HG03108 (cell line): ENCODE results near the gene C11orf58.

Experiments
- ATAC-seq: cut with Tn5 transposase; IDR thresholded peaks from one replicate; pipeline ENCODE4 v1.9.1; 2021; ENCODE audit warnings: moderate library complexity; ENCODE audit not compliant: unreplicated experiment

Gene C11orf58

GRCh38 chr11:16767137-16767536, 28.7 kb downstream of the C11orf58 start:
- no peak for ATAC-seq

- no peak for ATAC-seq
Measured at GRCh38 chr11:16767957-16768356, 29.5 kb downstream of the C11orf58 start.

DNA sequence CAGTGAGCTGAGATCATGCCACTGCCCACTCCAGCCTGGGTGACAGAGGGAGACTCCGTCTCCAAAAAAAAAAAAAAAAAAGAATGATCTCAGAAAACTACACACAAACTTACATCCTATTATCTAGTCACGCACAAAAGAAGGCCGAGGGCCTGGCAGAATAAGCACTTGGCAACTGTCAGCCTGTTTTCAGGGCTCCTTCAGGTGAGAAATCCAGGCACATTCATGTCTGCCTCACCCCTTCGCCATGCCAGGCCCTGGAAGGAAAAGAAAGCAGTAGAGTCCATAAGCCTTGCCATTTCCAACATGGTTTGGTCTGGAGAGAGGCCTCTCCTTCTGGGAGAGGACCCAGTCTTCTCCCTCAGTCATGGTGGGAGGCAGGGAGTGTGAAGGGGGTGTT, 30.9 kb downstream of the C11orf58 start:
- no peak for ATAC-seq

- ATAC-seq: no peak
Measured at GRCh38 chr11:16770016-16770415, 31.6 kb downstream of the C11orf58 start.

DNA sequence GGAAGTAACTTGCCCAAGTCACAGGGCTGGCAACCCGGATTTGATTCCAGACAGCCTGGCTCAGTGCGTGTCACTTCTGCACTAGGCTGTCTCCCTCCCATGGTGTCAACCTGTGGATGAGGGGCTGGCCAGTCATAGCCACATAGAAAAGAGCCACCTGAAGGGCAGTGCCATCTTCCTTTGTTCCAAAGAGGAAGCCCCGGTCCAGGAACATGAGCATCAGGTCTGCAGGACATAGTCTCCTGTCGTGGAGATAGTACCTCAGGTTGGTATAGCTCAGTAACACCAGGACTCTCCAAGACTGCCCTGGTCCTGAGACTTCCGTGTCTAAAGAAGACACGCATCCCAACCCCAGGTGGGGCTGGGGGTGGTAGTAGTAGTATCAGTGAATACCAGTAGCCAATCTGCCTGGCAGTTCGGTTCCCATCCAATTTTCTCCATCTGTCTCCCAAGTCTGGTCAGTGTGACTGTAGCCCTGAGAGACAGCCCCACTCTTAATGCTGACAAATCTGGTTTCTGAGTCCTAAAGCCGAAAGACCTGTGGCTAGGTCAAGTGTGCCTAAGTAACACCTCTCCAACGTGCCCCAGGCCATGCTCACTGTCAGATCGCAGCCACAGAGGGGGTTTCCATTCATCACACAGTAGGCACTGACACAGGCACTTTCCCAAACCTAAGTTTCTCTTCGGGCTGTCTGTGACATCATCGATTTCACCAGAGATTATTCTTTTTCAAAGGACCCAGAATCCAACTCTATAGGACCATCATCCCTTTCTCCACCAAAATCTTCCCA, 33.1 kb downstream of the C11orf58 start:
- no peak for ATAC-seq

DNA sequence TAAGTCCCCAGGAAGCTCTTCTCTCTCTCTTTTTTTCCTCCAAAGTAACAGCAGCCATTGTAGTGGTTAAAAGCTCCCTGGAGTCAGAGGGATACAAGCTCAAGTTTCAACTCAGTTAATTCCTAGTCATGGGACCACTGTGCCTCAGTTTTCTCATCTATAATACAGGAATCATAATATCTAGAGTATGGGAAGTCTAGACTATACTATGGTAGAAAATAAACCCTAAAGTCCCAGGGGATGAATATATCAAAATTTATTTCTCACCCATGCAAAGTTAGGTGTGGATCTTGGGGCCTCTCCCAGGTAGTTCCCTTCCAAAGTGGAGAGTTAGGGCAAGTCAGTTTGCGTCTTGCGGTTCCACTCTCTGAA, 33.7 kb downstream of the C11orf58 start:
- ATAC-seq: no peak

- no peak for ATAC-seq
Measured at GRCh38 chr11:16773981-16774935, 35.8 kb downstream of the C11orf58 start.

GRCh38 chr11:16774936-16775613, 36.6 kb downstream of the C11orf58 start:
- no peak for ATAC-seq

DNA sequence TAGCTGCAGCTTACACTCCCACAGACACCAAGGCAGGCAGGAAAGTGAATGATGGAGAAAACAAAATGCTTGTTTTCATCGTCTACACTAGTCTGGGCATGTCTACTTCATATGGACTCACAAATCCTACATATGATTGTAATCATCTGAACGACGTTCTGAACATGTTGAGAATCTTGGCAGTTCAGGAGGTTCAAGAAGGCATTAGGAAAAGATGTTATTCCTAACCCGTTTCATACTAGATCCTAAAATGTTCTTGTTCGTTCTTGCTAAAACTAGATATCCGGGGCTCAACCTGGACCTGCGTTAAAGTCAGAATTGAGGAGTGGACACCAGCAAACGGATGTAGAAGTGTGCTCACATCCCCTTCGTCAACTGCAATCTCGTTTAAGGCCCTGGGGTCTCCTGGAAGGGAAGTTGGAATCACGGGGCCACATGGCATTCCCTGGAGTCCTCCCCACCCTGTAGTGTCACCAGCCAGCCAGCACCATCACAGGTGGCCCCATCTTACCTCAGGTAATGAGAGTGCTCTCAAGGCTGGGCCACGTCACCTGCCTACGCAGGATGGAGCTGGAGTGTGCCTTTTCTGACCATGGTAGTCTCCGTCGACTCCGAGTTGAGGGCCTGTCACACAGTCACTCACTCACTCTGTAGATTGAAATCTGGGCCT, 37.3 kb downstream of the C11orf58 start:
- no peak for ATAC-seq

DNA sequence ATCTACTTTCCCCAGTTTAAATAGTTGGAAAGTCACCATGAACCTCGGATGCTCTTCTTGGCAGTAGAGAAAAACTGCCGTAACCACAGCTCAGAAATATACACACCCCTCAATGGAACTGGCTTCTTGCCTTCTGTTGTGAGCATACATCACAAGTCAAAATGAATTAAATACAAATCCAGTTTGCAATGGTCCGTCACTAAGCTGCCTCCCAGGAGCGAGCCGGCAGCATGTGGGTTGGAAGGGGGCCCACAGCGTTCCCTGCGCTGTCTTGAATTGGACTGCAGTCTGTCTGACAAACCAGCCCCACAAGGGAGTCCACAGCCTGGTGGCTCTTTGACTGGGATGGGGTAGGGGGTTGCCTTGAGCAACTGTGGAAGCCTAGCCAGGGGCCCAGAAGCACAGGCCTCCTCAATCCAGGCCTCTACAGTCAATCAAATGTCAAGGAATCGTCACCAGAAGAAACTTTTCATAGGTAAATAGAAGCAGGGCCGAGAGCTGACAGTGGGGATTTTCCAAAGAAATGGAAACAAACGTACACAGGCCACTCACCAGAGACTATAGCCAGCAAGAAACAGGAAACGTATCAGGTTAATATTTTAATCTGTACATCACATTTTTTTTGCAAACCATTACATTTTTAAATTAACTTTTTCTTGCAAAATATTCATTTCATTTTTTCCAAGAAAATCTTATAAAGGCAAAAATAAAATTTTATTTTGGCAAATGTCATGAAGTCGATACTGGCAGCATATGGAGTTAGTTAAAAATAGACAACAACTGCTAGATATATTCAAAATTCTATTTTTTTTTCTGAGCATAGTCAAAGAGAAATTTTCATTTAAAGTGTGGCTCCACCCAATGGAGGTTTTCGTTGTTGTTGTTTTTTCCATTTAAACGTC, 38.5 kb downstream of the C11orf58 start:
- ATAC-seq: no peak

DNA sequence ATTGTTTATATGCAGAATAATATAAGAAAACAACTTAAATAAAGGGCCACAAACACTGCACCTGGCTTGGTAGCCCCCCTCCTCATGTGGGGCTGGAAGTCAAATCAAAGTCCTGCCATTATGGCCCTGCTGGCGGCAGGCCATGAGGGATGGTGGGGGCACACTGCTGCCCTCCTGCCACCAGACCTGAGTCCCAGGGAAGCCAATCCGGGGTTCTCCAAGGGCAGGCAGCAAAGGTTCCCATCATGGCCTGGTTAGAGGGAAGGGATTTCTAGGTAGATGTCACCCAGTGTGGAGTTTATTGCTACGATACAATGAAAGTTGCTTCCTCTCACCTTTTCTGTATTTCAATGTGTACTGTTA, 39.1 kb downstream of the C11orf58 start:
- ATAC-seq: no peak

- no peak for ATAC-seq
Measured at GRCh38 chr11:16778286-16778685, 39.8 kb downstream of the C11orf58 start.

DNA sequence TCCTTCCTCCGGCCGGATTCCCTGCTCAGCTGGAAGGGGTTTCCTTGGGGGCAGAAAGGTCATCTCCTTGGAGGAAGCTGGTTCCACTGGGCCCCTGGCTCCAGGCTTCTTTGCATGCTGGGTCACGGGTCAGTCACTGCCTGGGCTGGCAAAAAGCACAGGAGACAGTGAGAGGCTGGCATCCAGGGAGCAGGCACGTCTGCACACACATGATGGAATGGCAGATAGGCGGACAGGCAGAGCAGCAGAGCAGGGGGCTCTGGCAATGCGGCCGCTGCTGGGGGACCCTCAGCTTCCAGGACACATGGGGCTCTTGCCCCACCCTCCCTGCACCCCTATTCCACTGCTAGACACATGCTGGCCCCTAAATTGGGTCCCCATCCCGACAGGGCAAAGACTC, 40.4 kb downstream of the C11orf58 start:
- no peak for ATAC-seq

- no peak for ATAC-seq
Measured at GRCh38 chr11:16779436-16779835, 41.0 kb downstream of the C11orf58 start.

DNA sequence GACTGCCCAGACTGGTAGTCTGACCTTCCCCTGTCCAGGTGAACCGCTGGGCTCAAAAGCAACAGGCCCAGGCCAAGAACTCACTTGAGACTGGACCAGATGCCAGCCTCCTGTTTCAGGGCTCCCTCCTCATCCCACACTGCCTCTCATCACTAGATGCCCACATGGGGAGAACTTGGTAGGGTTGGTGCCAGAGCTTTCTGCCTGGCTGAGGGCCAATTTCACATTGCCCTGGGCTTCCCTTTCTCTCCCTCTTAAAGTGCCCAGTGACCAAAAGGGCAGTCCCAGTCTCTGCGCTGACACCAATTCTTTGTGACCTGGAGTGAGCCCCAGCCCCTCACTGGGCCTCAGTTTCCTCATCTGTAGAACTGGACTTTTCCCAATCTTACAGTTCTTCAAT, 41.7 kb downstream of the C11orf58 start:
- ATAC-seq: no peak

DNA sequence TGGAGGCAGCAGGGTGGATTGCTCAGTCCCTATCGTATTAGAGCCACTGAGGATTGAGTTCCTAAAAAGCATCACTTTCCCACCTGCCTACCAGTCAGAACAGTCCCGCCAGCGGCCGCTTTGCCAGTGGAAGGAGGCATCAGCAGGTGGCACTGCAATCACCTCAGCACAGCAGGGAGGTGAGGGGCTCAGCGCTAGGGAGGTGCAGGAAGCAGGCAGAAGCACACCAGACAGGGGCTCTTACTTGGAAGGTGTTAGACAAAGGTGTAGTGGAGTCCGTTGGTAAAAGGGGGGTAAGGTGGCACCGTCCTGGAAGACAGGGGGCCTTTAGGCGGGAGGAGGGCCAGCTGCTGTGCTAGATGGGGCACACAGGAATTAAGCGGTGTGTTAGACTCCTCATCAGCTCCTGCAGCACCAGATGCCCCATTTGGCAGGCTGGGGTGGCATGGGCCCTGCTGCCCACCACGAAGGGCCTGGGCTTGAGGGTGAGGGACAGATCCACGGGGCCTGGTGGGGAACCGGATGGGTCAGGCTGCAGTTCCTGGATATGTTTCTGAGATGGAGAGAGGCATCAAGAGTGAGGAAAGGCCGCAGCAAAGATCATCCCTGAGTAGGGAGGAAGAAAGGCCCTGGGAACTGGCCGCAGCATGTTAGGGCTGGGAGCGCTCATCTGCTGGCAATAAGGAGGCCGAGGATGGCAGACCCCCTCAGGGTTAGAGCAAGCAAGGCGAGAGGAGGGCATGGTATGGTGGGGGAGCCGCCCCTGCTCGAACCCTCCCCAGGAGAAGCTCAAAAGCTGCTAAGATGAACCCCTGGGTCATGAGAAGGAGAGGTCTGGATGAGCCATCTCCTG, 42.5 kb downstream of the C11orf58 start:
- no peak for ATAC-seq

- no peak for ATAC-seq
Measured at GRCh38 chr11:16781936-16782919, 43.8 kb downstream of the C11orf58 start.

DNA sequence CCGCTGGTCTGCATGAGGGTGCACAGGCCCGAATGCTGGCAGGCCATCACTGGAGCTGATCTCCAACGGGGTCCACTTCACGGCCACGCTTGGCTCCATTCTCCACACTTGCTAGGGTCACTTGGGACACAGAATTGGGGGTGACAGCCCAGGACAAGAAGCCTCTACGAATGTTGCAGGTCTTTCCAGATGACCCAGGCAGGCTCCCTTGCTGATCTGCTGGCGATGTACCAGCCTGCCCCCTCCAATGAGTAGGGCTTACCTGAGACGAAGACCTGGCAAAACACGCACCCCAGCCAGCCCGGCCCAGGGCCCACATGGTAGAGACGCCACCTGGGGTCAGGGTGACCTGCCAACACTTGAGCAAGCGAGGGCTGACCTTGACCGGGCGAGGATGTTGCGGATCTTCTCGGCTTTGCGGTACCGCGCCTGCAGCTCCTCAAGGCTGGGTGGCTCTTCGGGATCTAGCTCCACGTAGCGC, 44.9 kb downstream of the C11orf58 start:
- no peak for ATAC-seq
